HuH-7.5 (cell line): ENCODE data around the gene LIX1.
"Not testable (repeated sequence)": the region's sequence is repeated elsewhere in the genome, so short reads cannot be mapped to it uniquely, and the experiment has no call there.

Source experiments
- DNase-seq: peaks from one replicate; pipeline ENCODE4 v3.0.0; 2011; ENCODE audit warnings: low spot score

LIX1 gene

GRCh38 chr5:97101189-97101910 lies 41.1 kb downstream of the LIX1 start:
- DNase-seq, result no peak

GRCh38 chr5:97100476-97100875 lies 41.9 kb downstream of the LIX1 start:
- no peak for DNase-seq

DNA sequence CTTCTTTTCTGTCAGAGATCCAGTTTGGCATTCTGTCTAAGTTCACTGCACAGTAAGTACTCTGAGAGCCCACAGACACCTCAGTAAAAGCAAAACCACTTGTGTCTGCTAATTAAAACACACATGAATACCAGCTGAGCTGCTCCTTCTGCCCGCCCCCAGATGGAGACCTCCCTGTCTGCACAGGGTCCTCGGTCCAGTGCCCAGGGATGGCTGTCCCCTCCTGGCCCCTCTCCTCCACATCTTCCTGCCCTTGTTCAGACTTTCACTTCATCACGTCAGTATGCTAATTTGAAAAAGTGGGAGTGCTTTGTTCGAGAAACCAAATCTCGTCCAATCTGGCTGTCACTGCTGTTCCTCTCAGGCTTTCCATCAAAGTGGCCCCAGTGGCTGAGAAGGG lies 43.5 kb downstream of the LIX1 start:
- DNase-seq, result no peak

DNA sequence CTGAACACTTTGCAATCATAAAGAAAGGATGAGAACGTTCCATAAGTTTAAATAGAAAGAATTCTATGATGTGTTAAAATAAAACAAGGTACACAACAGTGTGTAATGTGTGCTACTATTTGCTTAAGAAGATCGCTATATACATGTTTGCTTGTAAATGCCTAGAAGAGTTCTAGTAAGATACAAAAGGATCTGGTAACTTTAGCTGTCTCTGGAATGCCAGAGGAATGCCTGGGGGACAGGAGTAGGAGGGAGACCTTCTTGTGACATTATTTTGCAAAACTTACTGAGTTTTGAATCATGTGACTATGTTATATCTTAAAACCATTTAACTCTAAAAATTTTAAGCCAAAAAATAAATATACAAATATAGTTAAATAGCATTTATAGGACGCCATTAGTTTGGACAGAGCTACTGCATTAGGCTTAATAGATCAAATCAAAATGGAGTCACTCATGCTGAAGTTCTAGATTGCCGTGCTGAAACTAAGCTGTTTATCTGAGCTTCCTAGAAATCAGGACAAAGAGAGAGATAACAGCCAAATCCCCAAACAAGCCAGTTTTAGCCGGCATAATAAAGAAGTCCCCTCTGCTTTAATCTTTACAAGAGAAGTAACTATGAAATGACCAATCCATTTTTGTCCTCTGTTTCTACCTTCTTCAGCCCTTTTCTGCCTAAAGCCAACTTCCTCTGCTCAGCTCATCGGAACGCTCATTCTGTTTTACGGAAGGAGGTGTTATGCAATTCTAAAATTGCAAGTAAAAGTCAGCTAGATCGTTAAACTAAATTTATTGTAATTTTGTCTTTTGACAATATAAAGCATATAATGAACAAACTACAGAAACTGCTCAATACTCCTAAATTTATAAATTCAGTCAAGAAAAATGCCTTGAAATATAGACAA lies 44.8 kb downstream of the LIX1 start:
- DNase-seq, result no peak

GRCh38 chr5:97096846-97097245 lies 45.6 kb downstream of the LIX1 start:
- DNase-seq, result no peak

DNA sequence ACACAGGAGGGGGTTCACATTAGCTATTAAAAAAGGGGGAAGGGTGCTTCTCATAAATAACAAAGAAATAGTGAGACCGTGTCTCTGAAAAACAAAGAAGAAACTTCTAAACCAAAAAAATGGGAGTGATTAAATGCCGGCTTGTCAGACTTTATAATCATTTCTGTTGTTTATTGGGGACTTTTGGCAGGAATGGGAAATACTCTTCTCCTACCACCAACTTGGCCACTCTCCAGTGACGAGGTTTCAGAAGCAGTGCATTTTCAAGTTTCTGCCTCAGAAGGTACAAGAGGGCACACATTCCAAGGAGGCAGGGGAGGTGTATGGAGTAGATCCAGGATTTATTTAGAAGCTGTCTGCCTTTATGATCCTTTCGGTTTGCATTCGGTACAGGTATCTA lies 46.2 kb downstream of the LIX1 start:
- no peak for DNase-seq

- DNase-seq, result no peak
Measured at GRCh38 chr5:97095318-97095732, 47.1 kb downstream of the LIX1 start.

DNA sequence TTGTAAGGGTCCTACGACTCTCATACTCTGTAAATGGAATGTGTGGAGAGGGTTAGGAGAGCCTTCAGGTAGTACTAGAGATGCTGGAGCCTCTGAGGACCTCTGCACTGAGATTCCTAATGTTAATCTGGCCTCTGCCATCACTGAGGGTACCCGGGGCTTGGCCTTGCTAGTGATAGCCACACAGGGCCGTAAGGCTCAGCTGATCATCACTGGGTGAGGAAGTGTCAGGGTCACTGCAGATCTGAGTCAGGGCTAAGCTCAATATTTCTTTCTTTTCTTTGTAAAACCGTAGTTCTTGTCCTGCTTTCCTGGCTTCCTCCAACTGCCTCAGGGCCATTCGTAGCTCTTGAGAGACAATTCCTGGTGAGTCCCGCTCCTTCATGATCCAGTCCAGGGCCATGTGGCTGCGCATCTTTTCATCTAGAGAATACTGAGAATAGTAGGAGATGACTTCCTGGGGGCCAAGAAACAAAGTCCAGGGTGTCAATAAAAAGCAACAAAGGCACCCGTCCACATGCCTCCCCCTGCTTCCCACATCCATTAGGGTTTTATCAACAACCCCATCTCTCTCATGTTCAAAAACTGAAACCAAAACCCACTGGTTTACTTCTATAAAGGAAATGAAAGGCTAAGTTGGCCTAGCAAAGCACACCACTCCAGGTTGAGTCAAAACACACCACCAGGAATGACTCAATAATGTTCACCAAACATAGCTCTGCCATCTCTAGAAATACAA lies 47.7 kb downstream of the LIX1 start:
- no peak for DNase-seq

DNA sequence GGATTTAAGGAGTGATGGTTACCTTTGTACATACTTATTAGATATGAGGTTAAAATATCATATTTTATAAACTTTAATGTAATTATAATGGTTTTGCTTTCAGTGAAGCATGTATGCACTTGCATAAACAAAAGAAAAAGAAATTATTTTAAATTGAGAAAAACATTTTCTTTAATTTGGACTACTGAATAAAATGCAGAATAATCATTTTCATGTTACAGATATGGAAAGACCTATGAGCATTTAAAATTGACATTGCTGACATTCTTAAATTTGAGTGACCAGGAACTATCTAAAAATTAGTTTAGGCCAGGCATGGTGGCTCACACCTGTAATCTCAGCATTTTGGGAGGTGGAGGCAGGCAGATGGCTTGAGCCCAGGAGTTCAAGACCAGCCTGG lies 49.2 kb downstream of the LIX1 start:
- DNase-seq, result no peak

GRCh38 chr5:97090944-97091343 lies 51.5 kb downstream of the LIX1 start:
- no peak for DNase-seq

GRCh38 chr5:97089149-97089801 lies 53.1 kb downstream of the LIX1 start:
- DNase-seq, result no peak

GRCh38 chr5:97088774-97089148 lies 53.6 kb downstream of the LIX1 start:
- no peak for DNase-seq

DNA sequence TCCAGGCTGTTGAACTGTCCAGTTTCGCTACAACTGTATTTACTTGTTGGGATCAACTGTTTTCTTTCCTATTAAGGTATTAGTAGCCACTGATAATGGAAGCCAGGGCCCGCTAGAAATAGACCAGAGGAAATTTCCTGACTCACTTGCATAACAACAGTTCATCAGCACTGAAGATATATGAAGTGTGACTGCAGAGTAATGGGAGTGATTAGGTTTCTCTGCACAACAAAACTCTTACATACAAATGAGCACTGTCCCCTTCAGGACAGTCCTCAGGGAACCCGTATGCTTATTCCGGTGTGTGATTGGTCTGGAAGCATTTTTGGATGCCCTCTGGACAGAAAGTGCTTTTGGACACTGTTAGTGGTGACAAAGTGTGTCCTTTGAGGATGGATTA lies 55.3 kb downstream of the LIX1 start:
- DNase-seq, result no peak

DNA sequence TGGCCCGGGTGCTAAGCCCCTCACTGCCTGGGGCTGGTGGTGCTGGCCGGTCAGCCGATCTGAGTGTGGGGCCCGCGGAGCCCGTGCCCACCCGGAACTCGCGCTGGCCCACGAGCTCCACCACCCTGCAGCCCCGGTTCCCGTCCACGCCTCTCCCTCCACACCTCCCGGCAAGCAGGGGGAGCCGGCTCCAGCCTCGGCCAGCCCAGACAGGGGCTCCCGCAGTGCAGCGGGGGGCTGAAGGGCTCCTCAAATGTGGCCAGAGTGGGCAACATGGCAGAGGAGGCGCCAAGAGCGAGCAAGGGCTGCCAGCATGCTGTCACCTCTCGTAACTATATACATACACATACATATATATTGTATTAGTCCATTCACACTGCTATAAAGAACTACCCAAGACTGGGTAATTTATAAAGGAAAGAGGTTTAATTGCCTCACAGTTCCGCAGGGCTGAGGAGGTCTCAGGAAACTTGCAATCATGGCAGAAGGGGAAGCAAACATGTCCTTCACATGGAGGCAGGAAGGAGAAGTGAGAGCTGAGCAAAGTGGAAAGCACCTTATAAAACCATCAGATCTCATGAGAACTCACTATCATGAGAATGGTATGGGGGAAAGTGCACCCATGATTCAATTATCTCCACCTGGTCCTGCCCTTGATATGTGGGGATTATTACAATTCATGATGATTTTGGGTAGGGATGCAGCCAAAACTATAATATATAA lies 56.8 kb downstream of the LIX1 start:
- no peak for DNase-seq

DNA sequence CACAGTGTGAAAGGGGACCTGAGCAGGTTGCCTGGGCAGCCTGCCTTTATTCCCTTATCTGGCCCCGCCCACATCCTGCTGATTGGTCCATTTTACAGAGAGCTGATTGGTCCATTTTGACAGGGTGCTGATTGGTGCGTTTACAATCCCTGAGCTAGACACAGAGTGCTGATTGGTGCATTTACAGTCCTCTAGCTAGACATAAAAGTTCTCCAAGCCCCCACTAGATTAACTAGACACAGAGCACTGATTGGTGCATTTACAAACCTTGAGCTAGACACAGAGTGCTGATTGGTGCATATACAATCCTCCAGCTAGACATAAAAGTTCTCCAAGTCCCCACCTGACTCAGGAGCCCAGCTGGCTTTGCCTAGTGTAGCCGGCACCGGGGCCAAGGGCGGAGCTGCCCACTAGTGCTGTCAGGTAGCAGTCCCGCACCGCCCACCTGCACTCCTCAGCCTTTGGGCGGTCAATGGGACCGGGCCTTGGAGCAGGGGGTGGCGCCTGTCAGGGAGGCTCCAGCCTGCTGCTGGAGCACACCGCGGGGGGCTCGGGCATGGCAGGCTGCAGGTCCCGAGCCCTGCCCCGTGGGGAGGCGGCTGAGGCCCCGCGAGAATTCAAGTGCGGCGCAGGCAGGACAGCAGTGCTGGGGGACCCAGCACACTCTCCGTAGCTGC lies 57.5 kb downstream of the LIX1 start:
- not testable (repeated sequence) for DNase-seq

DNA sequence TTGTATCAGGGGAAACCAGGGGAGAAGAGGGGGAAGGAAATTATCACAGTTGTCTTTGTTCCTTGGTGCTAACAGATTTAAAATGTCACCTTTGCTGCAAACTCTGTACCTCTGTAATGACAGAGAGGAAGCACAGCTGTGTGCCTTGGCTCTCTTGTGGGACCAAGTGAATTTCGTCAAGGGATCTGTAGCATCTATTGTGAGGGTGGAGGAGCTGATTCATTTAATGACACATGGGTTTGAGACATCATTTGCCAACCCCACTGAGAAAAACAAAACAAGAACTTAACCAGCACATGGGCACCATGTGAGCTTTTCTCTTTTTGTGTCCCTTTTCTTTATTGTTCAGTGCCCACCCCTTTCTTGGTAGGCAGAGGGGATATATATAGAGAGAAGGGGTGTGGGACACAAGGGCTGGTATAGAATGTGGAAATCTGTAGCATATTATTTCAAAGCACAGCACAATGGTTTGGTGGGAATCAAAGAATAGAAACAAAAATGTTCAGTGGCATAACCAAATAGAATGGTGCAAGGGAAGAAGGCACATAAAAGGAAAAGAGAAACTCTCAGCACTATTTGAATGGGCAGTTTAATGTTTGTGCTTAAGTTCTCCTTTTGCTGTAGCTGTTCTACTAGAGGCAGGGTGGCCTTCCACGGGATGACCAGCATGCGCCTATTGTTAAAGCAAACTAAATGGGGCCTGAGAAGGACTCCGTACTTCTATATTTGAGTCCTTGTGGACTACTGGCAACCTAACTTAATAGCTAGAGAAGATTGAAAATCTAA lies 63.3 kb downstream of the LIX1 start:
- DNase-seq, result no peak

DNA sequence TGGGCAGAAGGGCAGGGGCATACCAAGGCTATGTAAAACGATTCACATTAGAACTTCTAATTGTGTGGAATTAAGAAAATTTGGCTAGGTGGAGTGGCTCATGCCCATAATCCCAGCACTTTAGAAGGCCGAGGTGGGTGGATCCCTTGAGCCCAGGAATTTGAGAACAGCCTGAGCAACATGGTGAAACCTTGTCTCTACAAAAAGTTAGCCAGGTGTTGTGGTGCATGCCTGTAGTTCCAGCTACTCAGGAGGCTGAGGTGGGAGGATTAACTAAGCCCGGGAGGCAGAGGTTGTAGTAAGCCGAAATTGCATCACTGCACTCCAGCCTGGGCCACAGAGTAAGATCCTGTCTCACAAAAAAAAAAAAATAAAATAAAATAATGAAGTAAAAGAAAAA lies 65.2 kb downstream of the LIX1 start:
- no peak for DNase-seq

DNA sequence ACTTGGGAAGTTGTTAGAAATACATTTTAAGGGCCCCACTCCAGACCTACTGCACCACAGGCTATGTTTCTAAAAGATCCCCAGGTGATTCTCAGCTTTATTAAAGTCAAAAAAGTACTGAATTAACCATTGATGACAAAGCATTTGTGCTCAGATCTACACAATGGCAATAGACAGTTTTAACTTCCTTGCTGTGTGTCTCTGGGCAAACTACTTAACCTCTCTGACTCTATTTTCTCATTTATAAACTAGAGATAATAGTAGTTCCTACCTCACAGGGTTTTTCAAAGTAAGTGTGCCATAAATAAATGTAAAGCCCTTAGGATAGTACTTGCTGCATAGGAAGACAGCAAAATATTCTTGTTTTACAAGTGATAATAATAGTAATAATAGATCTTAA lies 66.3 kb downstream of the LIX1 start:
- no peak for DNase-seq

- DNase-seq, result no peak
Measured at GRCh38 chr5:97075649-97076048, 66.8 kb downstream of the LIX1 start.

- no peak for DNase-seq
Measured at GRCh38 chr5:97074859-97075489, 67.4 kb downstream of the LIX1 start.
